Neutrophil (primary cell): ENCODE measurements around the gene AMER2.

Experiments used
- H3K27ac ChIP-seq: fragments of 200-600 bp; sonication (generic); 2 replicates; pipeline ENCODE4 v1.5.1; 2016; ENCODE audit warnings: mild to moderate bottlenecking, moderate library complexity
- H3K27me3 ChIP-seq: fragments of 200-600 bp; sonication (generic); 2 replicates; pipeline ENCODE4 v1.6.0; 2016; ENCODE audit warnings: mild to moderate bottlenecking
- H3K36me3 ChIP-seq: fragments of 200-600 bp; sonication (generic); 2 replicates; pipeline ENCODE4 v1.5.1; 2017
- H3K4me1 ChIP-seq, 2 experiments: fragments of 200-600 bp in 1 of 2; sonication (generic) in 1 of 2; 1 replicate in 1 of 2; 2 replicates in 1 of 2; pipeline versions ENCODE4 v1.5.1 to v1.6.1; 2013 to 2016; ENCODE audit warnings: low read depth in 1 of 2, low read length in 1 of 2, mild to moderate bottlenecking in 1 of 2, moderate library complexity in 1 of 2; ENCODE audit not compliant: control insufficient read depth in 1 of 2, insufficient read depth in 1 of 2
- H3K4me3 ChIP-seq, 2 experiments: fragments of 200-600 bp in 1 of 2; sonication (generic) in 1 of 2; 1 replicate in 1 of 2; 2 replicates in 1 of 2; pipeline ENCODE4 v1.5.1; 2013 to 2016; ENCODE audit warnings: low read depth in 1 of 2, low read length in 1 of 2, mild to moderate bottlenecking in 1 of 2, moderate library complexity in 1 of 2
- H3K9me3 ChIP-seq: fragments of 200-600 bp; sonication (generic); 2 replicates; pipeline ENCODE4 v1.5.1; 2016
- TF ChIP-seq, protein P1 (sequence below): fragments of 200-600 bp; sonication (generic); IDR thresholded peaks from 2 replicates; pipeline ENCODE4 v1.5.1; 2016; ENCODE audit warnings: antibody characterized with exemption

AMER2 gene

GRCh38 chr13:25203127-25203740 lies 31.1 kb upstream of the AMER2 start:
- H3K4me3 ChIP-seq = no peak overlapping the region
- no peaks in the 10 kb centered on the region for H3K4me1 ChIP-seq
- TF ChIP-seq, protein P1, sequence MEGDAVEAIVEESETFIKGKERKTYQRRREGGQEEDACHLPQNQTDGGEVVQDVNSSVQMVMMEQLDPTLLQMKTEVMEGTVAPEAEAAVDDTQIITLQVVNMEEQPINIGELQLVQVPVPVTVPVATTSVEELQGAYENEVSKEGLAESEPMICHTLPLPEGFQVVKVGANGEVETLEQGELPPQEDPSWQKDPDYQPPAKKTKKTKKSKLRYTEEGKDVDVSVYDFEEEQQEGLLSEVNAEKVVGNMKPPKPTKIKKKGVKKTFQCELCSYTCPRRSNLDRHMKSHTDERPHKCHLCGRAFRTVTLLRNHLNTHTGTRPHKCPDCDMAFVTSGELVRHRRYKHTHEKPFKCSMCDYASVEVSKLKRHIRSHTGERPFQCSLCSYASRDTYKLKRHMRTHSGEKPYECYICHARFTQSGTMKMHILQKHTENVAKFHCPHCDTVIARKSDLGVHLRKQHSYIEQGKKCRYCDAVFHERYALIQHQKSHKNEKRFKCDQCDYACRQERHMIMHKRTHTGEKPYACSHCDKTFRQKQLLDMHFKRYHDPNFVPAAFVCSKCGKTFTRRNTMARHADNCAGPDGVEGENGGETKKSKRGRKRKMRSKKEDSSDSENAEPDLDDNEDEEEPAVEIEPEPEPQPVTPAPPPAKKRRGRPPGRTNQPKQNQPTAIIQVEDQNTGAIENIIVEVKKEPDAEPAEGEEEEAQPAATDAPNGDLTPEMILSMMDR = no peak
- no peaks in the 10 kb centered on the region for H3K9me3 ChIP-seq
- H3K27me3 ChIP-seq = peaks cover 79% of the 10 kb centered on the region
- H3K27ac ChIP-seq = no peak overlapping the region
- H3K36me3 ChIP-seq = no peaks in the 10 kb centered on the region

DNA sequence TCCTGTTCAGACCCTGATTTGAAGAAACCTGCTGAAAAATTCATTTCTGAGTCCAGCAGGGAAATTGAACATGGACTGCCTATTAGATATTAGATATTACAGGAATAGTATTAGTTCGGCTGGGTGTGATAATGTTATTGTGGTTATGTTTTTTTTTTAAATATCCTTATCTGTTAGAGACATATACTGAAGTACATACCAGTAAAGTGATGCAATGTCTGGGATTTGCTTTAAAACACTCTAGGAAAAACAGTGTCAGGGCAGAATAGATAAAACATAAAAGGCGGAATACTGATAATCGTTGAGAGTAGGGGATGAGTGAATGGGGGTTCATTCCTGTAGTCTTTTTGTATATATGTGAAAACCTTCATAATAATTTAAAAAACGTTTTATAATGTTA lies 28.7 kb upstream of the AMER2 start:
- Histone ChIP-seq H3K27ac (no peak overlapping the region), H3K9me3 (no peaks in the 10 kb centered on the region), H3K4me1 (no peaks in the 10 kb centered on the region), H3K36me3 (no peaks in the 10 kb centered on the region), H3K4me3 (no peak overlapping the region), H3K27me3 (peaks cover 79% of the 10 kb centered on the region)
- TF ChIP-seq, protein P1 = no peak

- TF ChIP-seq, protein P1 = no peak
- H3K4me1 ChIP-seq = no peaks in the 10 kb centered on the region
These were observed 26.6 kb upstream of the AMER2 start for GRCh38 chr13:25198647-25199046.

GRCh38 chr13:25196971-25197370 lies 24.9 kb upstream of the AMER2 start:
- TF ChIP-seq, protein P1 = no peak
- Histone ChIP-seq H3K9me3 (no peaks in the 10 kb centered on the region), H3K36me3 (no peaks in the 10 kb centered on the region), H3K4me3 (no peak overlapping the region), H3K27me3 (peaks cover 84% of the 10 kb centered on the region), H3K27ac (no peak overlapping the region), H3K4me1 (no peaks in the 10 kb centered on the region)

More at GRCh38 chr13:25198647-25199046, 26.6 kb upstream of the AMER2 start:
- Histone ChIP-seq H3K9me3 (no peaks in the 10 kb centered on the region), H3K27me3 (peaks cover 82% of the 10 kb centered on the region), H3K36me3 (no peaks in the 10 kb centered on the region), H3K27ac (no peak overlapping the region), H3K4me3 (no peak overlapping the region)

DNA sequence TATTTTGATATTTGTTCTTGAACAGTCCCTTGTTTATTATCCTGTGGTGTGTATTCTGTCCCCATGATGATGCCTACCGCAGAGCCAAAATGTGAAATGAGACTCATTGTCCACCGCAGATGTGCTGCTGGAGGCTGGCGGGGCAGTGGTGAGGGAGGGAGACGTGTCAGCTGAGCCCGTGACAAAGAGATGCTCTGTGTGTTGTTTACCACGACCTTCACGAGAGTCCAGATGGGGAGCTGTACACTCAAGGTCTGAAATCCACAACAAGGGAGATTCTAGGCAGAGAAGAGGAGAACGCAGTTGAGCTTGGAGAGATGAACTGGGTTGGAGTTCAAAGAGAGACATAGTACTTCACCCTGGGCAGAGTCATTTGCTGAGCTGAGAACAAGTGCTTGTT lies 20.8 kb upstream of the AMER2 start:
- peaks cover 98% of the 10 kb centered on the region for H3K27me3 ChIP-seq
- no peaks in the 10 kb centered on the region for H3K4me1 ChIP-seq
- TF ChIP-seq, protein P1 = no peak
- no peak overlapping the region for H3K4me3 ChIP-seq
- H3K27ac ChIP-seq = no peak overlapping the region
- no peaks in the 10 kb centered on the region for H3K36me3 ChIP-seq
- no peaks in the 10 kb centered on the region for H3K9me3 ChIP-seq

DNA sequence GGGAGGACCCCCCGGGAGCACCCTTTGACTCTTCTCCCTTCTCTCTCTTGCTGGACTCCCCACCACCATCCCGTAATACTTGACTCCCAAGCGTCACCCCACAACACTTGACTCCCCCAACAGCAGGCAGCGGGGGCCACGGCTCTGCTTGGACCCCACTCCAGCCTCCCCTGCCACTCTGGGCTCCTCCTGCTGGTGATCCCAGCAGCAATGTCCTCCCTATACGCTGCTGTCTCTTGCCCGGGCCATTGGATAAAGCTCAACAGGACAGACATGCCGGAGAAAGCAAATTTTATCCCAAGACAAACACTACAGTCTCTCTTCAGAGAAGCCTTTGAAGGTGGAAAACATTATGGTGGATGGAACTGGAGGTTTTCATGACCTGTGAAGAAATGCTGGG lies 20.4 kb upstream of the AMER2 start:
- H3K36me3 ChIP-seq = no peaks in the 10 kb centered on the region
- no peaks in the 10 kb centered on the region for H3K9me3 ChIP-seq
- peaks cover 98% of the 10 kb centered on the region for H3K27me3 ChIP-seq
- no peaks in the 10 kb centered on the region for H3K4me1 ChIP-seq
- H3K4me3 ChIP-seq = no peak overlapping the region
- TF ChIP-seq, protein P1 = no peak
- H3K27ac ChIP-seq = no peak overlapping the region
